ENCODE results near the gene TIGD1.

DNA sequence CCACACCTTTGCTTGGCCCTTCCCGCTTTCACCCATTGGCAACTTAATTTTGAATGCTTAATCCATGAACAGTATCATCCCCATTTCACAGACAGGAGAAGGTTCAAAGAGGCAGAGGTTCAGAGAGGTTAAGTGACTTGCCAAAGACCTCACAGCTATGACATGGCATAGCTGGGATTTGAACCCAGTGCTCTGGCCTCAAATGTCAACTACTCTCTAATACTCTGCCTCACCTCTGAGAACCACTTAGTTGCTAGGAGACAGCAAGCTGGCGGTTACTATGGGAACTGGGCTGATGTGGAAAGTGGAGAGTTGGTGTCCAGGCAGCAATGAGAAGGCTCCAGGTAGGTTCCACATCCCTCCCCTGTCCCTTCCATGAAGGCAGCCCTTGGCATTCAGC is 45.9 kb downstream of the TIGD1 start:
- TF ChIP-seq POLR2A (IDR thresholded peaks at IDR 0.05; ENCODE audit: extremely low read depth, insufficient read length), result no peak
- TF ChIP-seq, protein P1, sequence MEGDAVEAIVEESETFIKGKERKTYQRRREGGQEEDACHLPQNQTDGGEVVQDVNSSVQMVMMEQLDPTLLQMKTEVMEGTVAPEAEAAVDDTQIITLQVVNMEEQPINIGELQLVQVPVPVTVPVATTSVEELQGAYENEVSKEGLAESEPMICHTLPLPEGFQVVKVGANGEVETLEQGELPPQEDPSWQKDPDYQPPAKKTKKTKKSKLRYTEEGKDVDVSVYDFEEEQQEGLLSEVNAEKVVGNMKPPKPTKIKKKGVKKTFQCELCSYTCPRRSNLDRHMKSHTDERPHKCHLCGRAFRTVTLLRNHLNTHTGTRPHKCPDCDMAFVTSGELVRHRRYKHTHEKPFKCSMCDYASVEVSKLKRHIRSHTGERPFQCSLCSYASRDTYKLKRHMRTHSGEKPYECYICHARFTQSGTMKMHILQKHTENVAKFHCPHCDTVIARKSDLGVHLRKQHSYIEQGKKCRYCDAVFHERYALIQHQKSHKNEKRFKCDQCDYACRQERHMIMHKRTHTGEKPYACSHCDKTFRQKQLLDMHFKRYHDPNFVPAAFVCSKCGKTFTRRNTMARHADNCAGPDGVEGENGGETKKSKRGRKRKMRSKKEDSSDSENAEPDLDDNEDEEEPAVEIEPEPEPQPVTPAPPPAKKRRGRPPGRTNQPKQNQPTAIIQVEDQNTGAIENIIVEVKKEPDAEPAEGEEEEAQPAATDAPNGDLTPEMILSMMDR (IDR thresholded peaks at IDR 0.05; ENCODE audit: low read depth, low read length), result no peak
